Parietal lobe (tissue), 2 donors: ENCODE results near the gene NPBWR2. TPM values are rescaled to one million over a fixed set of nuclear protein-coding genes. Genes with fewer than 3 reads are reported as not detected.

Source experiments
- small RNA-seq: library from RNA; depleted of rRNA; stranded (forward); fragments of <200 nt; gene quantifications from one replicate; pipeline ENCODE3, GENCODE V24; 2014; ENCODE audit warnings: low replicate concordance
- total RNA-seq: library from RNA; depleted of rRNA; stranded (reverse); fragments of >200 nt; gene quantifications from one replicate; pipeline ENCODE4 v1.2.3, GENCODE V29; 2014

Gene NPBWR2, protein sequence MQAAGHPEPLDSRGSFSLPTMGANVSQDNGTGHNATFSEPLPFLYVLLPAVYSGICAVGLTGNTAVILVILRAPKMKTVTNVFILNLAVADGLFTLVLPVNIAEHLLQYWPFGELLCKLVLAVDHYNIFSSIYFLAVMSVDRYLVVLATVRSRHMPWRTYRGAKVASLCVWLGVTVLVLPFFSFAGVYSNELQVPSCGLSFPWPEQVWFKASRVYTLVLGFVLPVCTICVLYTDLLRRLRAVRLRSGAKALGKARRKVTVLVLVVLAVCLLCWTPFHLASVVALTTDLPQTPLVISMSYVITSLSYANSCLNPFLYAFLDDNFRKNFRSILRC
- not detected for total RNA-seq

DNA sequence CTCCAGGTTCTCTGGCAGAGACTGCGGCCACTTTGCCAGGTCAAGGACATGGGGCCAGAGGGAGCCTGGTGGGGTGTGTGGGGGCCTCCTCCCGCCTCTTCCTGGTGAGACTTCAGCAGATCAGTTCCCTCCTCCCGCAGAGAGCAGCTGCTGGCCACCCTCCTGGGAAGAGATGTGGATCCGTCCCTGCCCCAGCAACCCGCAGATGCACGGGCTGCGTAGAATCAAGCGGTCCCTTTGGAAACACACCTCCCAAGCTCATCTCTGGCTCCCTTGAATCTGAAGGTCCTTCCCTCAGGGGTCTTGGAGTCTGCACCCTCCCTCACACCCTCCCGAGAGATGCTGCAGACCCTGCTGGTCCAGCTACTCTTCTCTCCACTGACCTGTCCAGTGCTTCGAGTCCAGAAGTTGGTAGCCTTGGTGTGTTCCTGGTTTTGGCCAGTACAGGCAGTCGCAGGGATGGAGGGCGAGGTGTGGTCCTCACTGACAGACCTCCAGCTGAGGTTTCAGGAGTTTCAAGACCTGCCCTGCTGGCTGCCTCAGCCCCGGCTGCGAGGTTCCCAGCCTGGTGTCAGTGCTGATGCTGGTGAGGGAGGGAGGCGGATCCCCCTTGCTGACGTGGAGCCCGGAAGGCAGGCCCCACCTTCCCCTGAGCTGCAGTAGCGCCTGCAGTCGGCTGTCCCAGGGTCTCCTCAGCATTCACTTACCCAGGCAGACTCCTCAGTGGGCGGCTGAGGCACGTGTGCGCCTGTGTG lies at the start of gene NPBWR2:
TSS of gene NPBWR2 (minus strand) at position 585 of the 755 bp plus-strand sequence. CDS start 734 bp downstream, outside the sequence.

DNA sequence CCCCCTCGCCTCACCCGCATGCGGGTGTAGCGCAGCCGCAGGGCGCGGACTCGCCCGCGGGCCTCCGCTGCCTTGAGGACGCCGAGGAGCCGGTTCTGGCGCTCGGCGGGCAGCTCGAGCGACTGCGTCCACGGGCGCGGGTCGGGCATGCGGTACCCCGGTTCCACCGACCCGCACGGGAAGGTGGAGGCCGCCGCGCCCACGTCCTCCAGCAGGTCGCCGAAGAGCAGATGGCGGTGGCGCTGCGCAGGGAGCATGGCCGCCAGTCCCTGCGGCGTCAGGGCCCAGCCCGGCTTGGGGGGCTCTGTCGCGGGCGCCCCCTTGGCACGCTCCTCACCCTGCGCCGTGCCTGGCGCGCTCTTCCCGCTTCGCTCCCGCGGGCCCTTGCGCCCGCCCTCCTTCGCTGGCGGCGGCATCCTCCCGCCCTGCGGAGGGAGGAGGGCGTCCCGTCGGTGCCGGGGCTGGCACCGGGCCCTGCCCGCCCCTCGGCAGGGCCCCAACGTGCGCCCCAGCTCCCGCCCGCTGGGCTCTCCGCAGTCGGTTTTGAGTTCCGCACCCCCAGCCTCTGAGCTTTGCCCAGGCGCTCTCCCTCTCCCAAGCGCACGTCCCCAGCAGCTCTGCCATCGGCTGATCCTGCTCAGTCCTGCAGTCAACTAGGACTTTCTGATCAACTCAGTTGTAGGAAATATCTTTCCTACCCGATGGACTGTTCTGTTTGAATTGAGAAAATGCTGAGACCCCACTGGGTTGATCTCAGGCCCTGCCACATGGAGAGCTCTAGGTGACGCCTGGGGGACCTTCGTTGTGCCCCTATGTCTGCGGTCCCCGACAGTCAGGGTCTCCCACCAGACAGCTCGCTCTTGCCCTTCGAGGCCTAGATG lies 23.3 kb downstream of the NPBWR2 start, which contains the start of gene LKAAEAR1:
TSS of gene LKAAEAR1 (minus strand) at position 595 of the 881 bp plus-strand sequence. CDS start at position 416, 179 bp downstream.

DNA sequence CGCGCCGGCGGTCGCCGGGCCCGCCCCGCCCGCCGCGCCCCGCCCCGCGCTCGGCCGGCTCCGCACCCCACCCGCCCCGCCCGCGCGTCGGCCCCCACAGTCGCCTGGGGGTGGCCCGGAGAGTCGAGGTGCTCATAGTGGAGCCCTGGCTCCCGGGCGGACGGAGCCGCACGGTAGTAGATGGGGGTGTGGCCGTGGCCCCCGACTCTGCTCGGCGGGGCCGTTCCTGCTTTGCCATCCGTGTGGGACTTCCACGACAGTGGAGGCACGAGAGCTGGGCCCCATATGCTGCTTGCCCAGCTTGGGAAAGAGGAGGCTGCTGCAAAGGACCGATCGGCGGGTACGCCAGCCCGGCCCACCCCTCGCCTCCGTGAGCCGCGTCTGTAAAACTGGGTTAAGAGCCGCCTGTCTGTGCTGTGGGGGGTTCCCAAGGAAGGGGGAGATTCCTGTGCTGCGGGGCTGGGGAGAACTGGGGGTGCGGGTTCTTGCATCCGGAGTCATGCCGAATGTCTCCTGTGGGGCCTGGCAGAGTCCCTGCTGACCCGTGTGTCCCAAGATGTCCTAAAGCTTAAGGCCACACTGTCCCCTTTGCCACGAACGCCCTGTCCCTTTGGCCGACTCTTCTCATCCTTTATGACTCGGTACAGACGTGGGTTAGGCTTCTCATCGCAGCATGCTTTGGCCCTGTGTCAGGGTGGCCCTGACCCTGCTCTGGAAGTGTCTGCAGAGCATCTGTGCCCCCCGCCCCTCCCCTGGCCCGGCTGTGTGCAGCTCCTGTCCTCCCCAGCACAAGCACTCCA lies 27.2 kb downstream of the NPBWR2 start, which contains the start of gene OPRL1:
TSS of gene OPRL1 (plus strand) at position 70 of the 800 bp plus-strand sequence. CDS start 12,639 bp downstream, outside the sequence.

DNA sequence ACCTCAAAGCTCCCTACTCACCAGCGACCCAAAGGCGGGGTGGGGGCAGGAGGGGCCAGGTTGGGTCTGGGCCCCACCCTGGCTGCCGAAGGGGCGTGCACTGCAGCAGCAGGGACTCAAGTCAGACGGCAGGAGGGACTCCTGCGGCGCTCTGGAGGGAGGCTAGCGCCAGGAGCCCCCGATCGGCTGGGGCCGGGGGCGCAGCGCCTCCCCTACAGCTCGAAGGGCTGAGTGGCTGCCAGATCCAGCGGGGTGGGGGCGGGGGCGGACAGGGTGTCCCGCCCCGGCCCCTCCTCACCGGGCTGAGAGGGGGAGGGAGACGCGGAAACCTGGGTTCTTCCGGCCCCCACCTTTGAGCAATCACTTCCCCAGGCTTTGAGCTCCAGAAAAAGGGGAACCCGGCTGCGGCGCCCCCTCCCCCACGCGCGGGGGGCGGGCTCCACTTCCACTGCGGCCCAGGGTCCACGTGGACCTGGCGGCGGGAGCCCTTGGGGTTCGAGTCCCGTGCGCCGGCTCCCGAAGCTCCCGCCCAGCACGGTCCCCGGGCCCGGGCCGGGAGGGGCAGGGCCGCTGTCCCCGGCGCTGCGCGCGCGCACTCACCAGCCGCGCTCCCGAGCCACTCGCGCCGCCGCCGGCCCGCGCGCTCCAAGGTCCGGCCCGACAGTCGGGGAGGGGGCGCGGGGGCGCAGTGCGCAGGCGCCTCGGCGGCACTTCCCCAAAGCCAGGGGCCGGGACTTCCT lies 27.9 kb downstream of the NPBWR2 start, which contains the start of gene RGS19:
TSS of gene RGS19 (minus strand) at position 246 of the 740 bp plus-strand sequence. CDS start 2,632 bp downstream, outside the sequence.

DNA sequence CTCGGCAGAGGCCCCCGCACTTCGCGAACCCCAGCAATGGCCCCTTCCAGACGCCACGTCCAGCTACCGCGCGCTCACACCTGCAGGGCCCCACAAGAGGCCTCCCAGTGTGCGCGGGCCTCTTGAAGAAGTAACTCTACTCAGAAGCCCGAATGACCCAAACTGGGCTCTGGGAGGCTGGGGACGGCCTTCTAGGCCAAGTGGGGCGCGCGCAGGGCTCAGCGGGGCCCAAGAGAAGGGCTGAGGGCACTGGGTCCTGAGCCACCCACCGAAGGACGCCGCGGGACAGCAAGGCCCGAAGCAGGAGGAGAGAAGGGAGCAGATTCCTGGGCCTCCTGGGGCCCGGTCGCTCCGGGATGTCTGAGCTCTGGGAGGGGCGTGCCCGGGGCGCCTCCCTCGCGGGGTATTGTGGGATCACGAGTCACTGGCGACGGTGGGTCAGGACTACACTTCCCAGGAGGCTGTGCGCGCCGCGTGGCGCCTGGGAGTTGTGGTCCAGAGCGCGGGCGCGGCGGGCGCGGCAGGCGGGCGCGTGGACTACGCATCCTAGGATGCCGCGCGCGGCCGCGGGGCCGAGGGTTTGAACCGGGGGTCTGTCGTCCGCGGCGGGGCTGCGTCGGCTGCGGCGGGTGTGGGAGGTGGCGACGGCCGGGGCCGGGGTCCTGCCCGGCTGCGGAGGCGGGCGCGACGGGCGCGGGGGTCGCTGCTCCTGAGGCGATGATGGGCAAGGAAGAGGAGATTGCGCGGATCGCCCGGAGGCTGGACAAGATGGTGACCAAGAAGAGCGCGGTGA lies 44.6 kb downstream of the NPBWR2 start, which contains the start of gene TCEA2:
TSS of gene TCEA2 (plus strand) at position 603 of the 793 bp plus-strand sequence. CDS start at position 718, 115 bp downstream.

Small RNA genes within 50 kb of the gene (small RNA-seq; reads per million reads assigned to genes)
- gene AL355803.1: not detected
- gene MIR6813: not detected

Other genes with a start within 250 kb of the NPBWR2 start
- gene ABHD16B, start 246.1 kb downstream of the NPBWR2 start, total RNA-seq: not detected
- gene TPD52L2, start 242.3 kb downstream of the NPBWR2 start, total RNA-seq: 32.6 TPM
- 80.4 TPM for gene DNAJC5, start 212.4 kb downstream of the NPBWR2 start, total RNA-seq
- gene UCKL1, start 151.1 kb downstream of the NPBWR2 start, total RNA-seq: 32.9 TPM
- gene ZNF512B, start 137.6 kb downstream of the NPBWR2 start, total RNA-seq: 21.0 TPM
- gene SAMD10, start 127.9 kb downstream of the NPBWR2 start, total RNA-seq: 10.0 TPM
- gene PRPF6, start 126.4 kb downstream of the NPBWR2 start, total RNA-seq: 88.3 TPM
- gene C20orf204, start 71.4 kb downstream of the NPBWR2 start, total RNA-seq: 4.4 TPM
- gene SOX18, start 57.9 kb downstream of the NPBWR2 start, total RNA-seq: 0.63 TPM
- gene TCEA2, start 44.4 kb downstream of the NPBWR2 start, total RNA-seq: 44.8 TPM
- gene RGS19, start 28.0 kb downstream of the NPBWR2 start, total RNA-seq: 7.2 TPM
- gene OPRL1, start 27.5 kb downstream of the NPBWR2 start, total RNA-seq: 11.0 TPM
- gene LKAAEAR1, start 23.2 kb downstream of the NPBWR2 start, total RNA-seq: 0.63 TPM
- 22.5 TPM for gene MYT1, start 56.9 kb upstream of the NPBWR2 start, total RNA-seq
- 184 TPM for gene PCMTD2, start 148.2 kb upstream of the NPBWR2 start, total RNA-seq